Measurements from ENCODE around the gene STXBP5. TPM values are rescaled to one million over a fixed set of nuclear protein-coding genes. Genes with fewer than 3 reads are reported as not detected.

The STXBP5 gene
- total RNA-seq, 3 donors from 2014 or later (not counting 1 experiment from before 2014, with no cell fraction given) = 22.9 to 43.9 (median 35.9) TPM

GRCh38 chr6:147430811-147431210, 226.6 kb downstream of the STXBP5 start:
- Mint-ChIP-seq H3K27me3 (ENCODE audit: low read depth in 2 of 2) (no peaks in the 10 kb centered on the region), H3K27ac (no peak overlapping the region), H3K4me1 (no peaks in the 10 kb centered on the region), H3K4me3 (no peak overlapping the region), H3K36me3 (no peaks in the 10 kb centered on the region), H3K9me3 (peaks cover 0 to 3% of the 10 kb centered on the region in 2 donors)
- ATAC-seq (no peak), DNase-seq (no peak)
- Histone ChIP-seq H3K4me3 (ENCODE audit: low read length) (no peak overlapping the region), H3K27ac (ENCODE audit: low read length) (no peak overlapping the region), H3K27me3 (ENCODE audit: control insufficient read depth, insufficient read depth, low read length) (no peaks in the 10 kb centered on the region), H3K9me3 (ENCODE audit: control insufficient read depth, insufficient read depth, low read length) (no peaks in the 10 kb centered on the region), H3K4me1 (ENCODE audit: control insufficient read depth, insufficient read depth, low read length) (no peaks in the 10 kb centered on the region), H3K36me3 (ENCODE audit: control insufficient read depth, insufficient read depth, low read length) (no peaks in the 10 kb centered on the region)
- 93% methylated on average over 1 of the region's 2 CpGs for WGBS (ENCODE audit: insufficient coverage)
- intact Hi-C loops (cut with micrococcal nuclease) = no loop called here
- no peak for TF ChIP-seq CTCF (IDR thresholded peaks at IDR 0.05)

GRCh38 chr6:147434076-147434475, 229.9 kb downstream of the STXBP5 start:
- 83% methylated on average over 4 of the region's 4 CpGs for WGBS (ENCODE audit: insufficient coverage)
- Mint-ChIP-seq H3K9me3 (peaks cover 0 to 3% of the 10 kb centered on the region in 2 donors), H3K4me1 (no peaks in the 10 kb centered on the region), H3K27ac (no peak overlapping the region), H3K36me3 (no peaks in the 10 kb centered on the region), H3K4me3 (no peak overlapping the region), H3K27me3 (ENCODE audit: low read depth in 2 of 2) (no peaks in the 10 kb centered on the region)
- Histone ChIP-seq H3K36me3 (ENCODE audit: control insufficient read depth, insufficient read depth, low read length) (no peaks in the 10 kb centered on the region), H3K27ac (ENCODE audit: low read length) (no peak overlapping the region), H3K9me3 (ENCODE audit: control insufficient read depth, insufficient read depth, low read length) (no peaks in the 10 kb centered on the region), H3K4me1 (ENCODE audit: control insufficient read depth, insufficient read depth, low read length) (no peaks in the 10 kb centered on the region), H3K4me3 (ENCODE audit: low read length) (no peak overlapping the region), H3K27me3 (ENCODE audit: control insufficient read depth, insufficient read depth, low read length) (no peaks in the 10 kb centered on the region)
- no peak for ATAC-seq
- TF ChIP-seq CTCF (IDR thresholded peaks at IDR 0.05) = no peak
- DNase-seq = no peak
- intact Hi-C loops (cut with micrococcal nuclease) = no loop called here

- Mint-ChIP-seq H3K4me1 (no peaks in the 10 kb centered on the region), H3K9me3 (peaks cover 0 to 3% of the 10 kb centered on the region in 2 donors), H3K27me3 (ENCODE audit: low read depth in 2 of 2) (no peaks in the 10 kb centered on the region), H3K27ac (no peak overlapping the region), H3K36me3 (no peaks in the 10 kb centered on the region), H3K4me3 (no peak overlapping the region)
- Histone ChIP-seq H3K4me3 (ENCODE audit: low read length) (no peak overlapping the region), H3K4me1 (ENCODE audit: control insufficient read depth, insufficient read depth, low read length) (no peaks in the 10 kb centered on the region), H3K36me3 (ENCODE audit: control insufficient read depth, insufficient read depth, low read length) (no peaks in the 10 kb centered on the region), H3K27me3 (ENCODE audit: control insufficient read depth, insufficient read depth, low read length) (no peaks in the 10 kb centered on the region), H3K9me3 (ENCODE audit: control insufficient read depth, insufficient read depth, low read length) (no peaks in the 10 kb centered on the region), H3K27ac (ENCODE audit: low read length) (no peak overlapping the region)
- DNase-seq = no peak
- intact Hi-C loops (cut with micrococcal nuclease) = no loop called here
- WGBS (ENCODE audit: insufficient coverage) = 85% methylated on average over 3 of the region's 4 CpGs
- ATAC-seq = no peak
- TF ChIP-seq CTCF (IDR thresholded peaks at IDR 0.05) = no peak
Observed at GRCh38 chr6:147434516-147434915, 230.3 kb downstream of the STXBP5 start.

GRCh38 chr6:147437615-147438014, 233.4 kb downstream of the STXBP5 start:
- Histone ChIP-seq H3K36me3 (ENCODE audit: control insufficient read depth, insufficient read depth, low read length) (no peaks in the 10 kb centered on the region), H3K27ac (ENCODE audit: low read length) (no peak overlapping the region), H3K4me1 (ENCODE audit: control insufficient read depth, insufficient read depth, low read length) (no peaks in the 10 kb centered on the region), H3K9me3 (ENCODE audit: control insufficient read depth, insufficient read depth, low read length) (no peaks in the 10 kb centered on the region), H3K4me3 (ENCODE audit: low read length) (no peak overlapping the region), H3K27me3 (ENCODE audit: control insufficient read depth, insufficient read depth, low read length) (no peaks in the 10 kb centered on the region)
- Mint-ChIP-seq H3K27me3 (ENCODE audit: low read depth in 2 of 2) (no peaks in the 10 kb centered on the region), H3K36me3 (no peaks in the 10 kb centered on the region), H3K27ac (no peak overlapping the region), H3K4me1 (no peaks in the 10 kb centered on the region), H3K4me3 (no peak overlapping the region), H3K9me3 (peaks cover 0 to 3% of the 10 kb centered on the region in 2 donors)
- WGBS (ENCODE audit: insufficient coverage) = 80% methylated on average over 3 of the region's 3 CpGs
- ATAC-seq = no peak
- no peak for TF ChIP-seq CTCF (IDR thresholded peaks at IDR 0.05)
- DNase-seq = no peak
- intact Hi-C loops (cut with micrococcal nuclease) = no loop called here
